Measurements from ENCODE around the gene DEPDC4.
A peak's percentile ranks its signal among the peaks of the same experiment; 100 is the strongest.
"Not testable (repeated sequence)": the region's sequence is repeated elsewhere in the genome, so short reads cannot be mapped to it uniquely, and the experiment has no call there.

Gene DEPDC4

GRCh38 chr12:100239589-100239988 lies 27.3 kb downstream of the DEPDC4 start:
- no peaks in the 10 kb centered on the region for H3K9me3 Mint-ChIP-seq
- ATAC-seq (no peak), DNase-seq (no peak)
- no peak overlapping the region for H3K4me3 Mint-ChIP-seq
- no peaks in the 10 kb centered on the region for H3K4me1 Mint-ChIP-seq
- no peaks in the 10 kb centered on the region for H3K36me3 Mint-ChIP-seq (ENCODE audit: low read depth)
- no peaks in the 10 kb centered on the region for H3K27me3 Mint-ChIP-seq
- H3K27ac Mint-ChIP-seq, result no peak overlapping the region

- Mint-ChIP-seq H3K9me3 (no peaks in the 10 kb centered on the region), H3K27ac (no peak overlapping the region), H3K27me3 (no peaks in the 10 kb centered on the region), H3K4me3 (no peak overlapping the region), H3K36me3 (ENCODE audit: low read depth) (no peaks in the 10 kb centered on the region), H3K4me1 (no peaks in the 10 kb centered on the region)
- DNase-seq (no peak), ATAC-seq (no peak)
Observed at GRCh38 chr12:100238801-100239200, 28.1 kb downstream of the DEPDC4 start.

GRCh38 chr12:100234591-100235304 lies 32.1 kb downstream of the DEPDC4 start:
- no peak overlapping the region for H3K27ac Mint-ChIP-seq
- no peak overlapping the region for H3K4me3 Mint-ChIP-seq
- H3K9me3 Mint-ChIP-seq, result no peaks in the 10 kb centered on the region
- no peaks in the 10 kb centered on the region for H3K4me1 Mint-ChIP-seq
- ATAC-seq, result no peak
- no peaks in the 10 kb centered on the region for H3K27me3 Mint-ChIP-seq
- DNase-seq, result no peak
- no peaks in the 10 kb centered on the region for H3K36me3 Mint-ChIP-seq (ENCODE audit: low read depth)

- Mint-ChIP-seq H3K4me1 (no peaks in the 10 kb centered on the region), H3K36me3 (ENCODE audit: low read depth) (no peaks in the 10 kb centered on the region), H3K9me3 (no peaks in the 10 kb centered on the region), H3K27me3 (no peaks in the 10 kb centered on the region), H3K4me3 (no peak overlapping the region), H3K27ac (no peak overlapping the region)
- ATAC-seq, result no peak
- DNase-seq, result no peak
Observed at GRCh38 chr12:100234166-100234565, 32.7 kb downstream of the DEPDC4 start.

- not testable (repeated sequence) for H3K27ac Mint-ChIP-seq; H3K4me1 Mint-ChIP-seq; H3K36me3 Mint-ChIP-seq (ENCODE audit: low read depth); H3K4me3 Mint-ChIP-seq; H3K9me3 Mint-ChIP-seq; DNase-seq; H3K27me3 Mint-ChIP-seq; ATAC-seq
Observed at GRCh38 chr12:100231873-100232272, 35.0 kb downstream of the DEPDC4 start.

- peaks cover 4% of the 10 kb centered on the region for H3K36me3 Mint-ChIP-seq (ENCODE audit: low read depth)
- no peak for ATAC-seq
- H3K27me3 Mint-ChIP-seq, result no peaks in the 10 kb centered on the region
- H3K27ac Mint-ChIP-seq, result no peak overlapping the region
- no peak for DNase-seq
- H3K4me1 Mint-ChIP-seq, result no peaks in the 10 kb centered on the region
- H3K4me3 Mint-ChIP-seq, result no peak overlapping the region
- H3K9me3 Mint-ChIP-seq, result no peaks in the 10 kb centered on the region
Observed at GRCh38 chr12:100229876-100230275, 37.0 kb downstream of the DEPDC4 start.

GRCh38 chr12:100229036-100229635 lies 37.7 kb downstream of the DEPDC4 start:
- peaks cover 4% of the 10 kb centered on the region for H3K36me3 Mint-ChIP-seq (ENCODE audit: low read depth)
- DNase-seq, result no peak
- peak; percentile 59 for ATAC-seq
- no peaks in the 10 kb centered on the region for H3K9me3 Mint-ChIP-seq
- no peak overlapping the region for H3K4me3 Mint-ChIP-seq
- H3K27me3 Mint-ChIP-seq, result no peaks in the 10 kb centered on the region
- no peaks in the 10 kb centered on the region for H3K4me1 Mint-ChIP-seq
- no peak overlapping the region for H3K27ac Mint-ChIP-seq

GRCh38 chr12:100225491-100225890 lies 41.4 kb downstream of the DEPDC4 start:
- Mint-ChIP-seq H3K27me3 (no peaks in the 10 kb centered on the region), H3K4me1 (no peaks in the 10 kb centered on the region), H3K27ac (no peak overlapping the region), H3K4me3 (no peak overlapping the region), H3K36me3 (ENCODE audit: low read depth) (peaks cover 10% of the 10 kb centered on the region), H3K9me3 (no peaks in the 10 kb centered on the region)
- ATAC-seq (no peak), DNase-seq (no peak)

GRCh38 chr12:100222173-100222572 lies 44.7 kb downstream of the DEPDC4 start:
- peaks cover 17% of the 10 kb centered on the region for H3K36me3 Mint-ChIP-seq (ENCODE audit: low read depth)
- H3K4me3 Mint-ChIP-seq, DNase-seq, H3K27ac Mint-ChIP-seq, ATAC-seq, H3K4me1 Mint-ChIP-seq, H3K9me3 Mint-ChIP-seq, H3K27me3 Mint-ChIP-seq: not testable (repeated sequence)

GRCh38 chr12:100221523-100221922 lies 45.4 kb downstream of the DEPDC4 start:
- Mint-ChIP-seq H3K36me3 (ENCODE audit: low read depth) (peaks cover 17% of the 10 kb centered on the region), H3K4me3 (no peak overlapping the region), H3K27me3 (no peaks in the 10 kb centered on the region), H3K9me3 (no peaks in the 10 kb centered on the region), H3K27ac (no peak overlapping the region), H3K4me1 (no peaks in the 10 kb centered on the region)
- DNase-seq (no peak), ATAC-seq (no peak)

- ATAC-seq (no peak), DNase-seq (no peak)
- Mint-ChIP-seq H3K27me3 (no peaks in the 10 kb centered on the region), H3K9me3 (no peaks in the 10 kb centered on the region), H3K27ac (no peak overlapping the region), H3K4me3 (no peak overlapping the region), H3K4me1 (no peaks in the 10 kb centered on the region), H3K36me3 (ENCODE audit: low read depth) (peaks cover 17% of the 10 kb centered on the region)
Observed at GRCh38 chr12:100219328-100220109, 47.4 kb downstream of the DEPDC4 start.

GRCh38 chr12:100216337-100216736 lies 50.5 kb downstream of the DEPDC4 start:
- Mint-ChIP-seq H3K4me1 (no peaks in the 10 kb centered on the region), H3K36me3 (ENCODE audit: low read depth) (peaks cover 21% of the 10 kb centered on the region), H3K27ac (no peak overlapping the region), H3K9me3 (no peaks in the 10 kb centered on the region), H3K27me3 (no peaks in the 10 kb centered on the region), H3K4me3 (no peak overlapping the region)
- ATAC-seq, result no peak
- DNase-seq, result no peak

- ATAC-seq (no peak), DNase-seq (no peak)
- Mint-ChIP-seq H3K27ac (no peak overlapping the region), H3K4me3 (no peak overlapping the region), H3K36me3 (ENCODE audit: low read depth) (peaks cover 21% of the 10 kb centered on the region), H3K9me3 (no peaks in the 10 kb centered on the region), H3K4me1 (no peaks in the 10 kb centered on the region), H3K27me3 (no peaks in the 10 kb centered on the region)
Observed at GRCh38 chr12:100215209-100215608, 51.7 kb downstream of the DEPDC4 start.

- no peaks in the 10 kb centered on the region for H3K27me3 Mint-ChIP-seq
- peaks cover 21% of the 10 kb centered on the region for H3K36me3 Mint-ChIP-seq (ENCODE audit: low read depth)
- no peaks in the 10 kb centered on the region for H3K4me1 Mint-ChIP-seq
- no peak overlapping the region for H3K4me3 Mint-ChIP-seq
- no peak for ATAC-seq
- H3K27ac Mint-ChIP-seq, result no peak overlapping the region
- no peaks in the 10 kb centered on the region for H3K9me3 Mint-ChIP-seq
- DNase-seq, result no peak
Observed at GRCh38 chr12:100214518-100214917, 52.4 kb downstream of the DEPDC4 start.

Measured in activated naive CD8-positive, alpha-beta T cell treated with anti-CD3 and anti-CD28 coated beads, Interleukin-2, amount 50 U/mL, for 24 hours (primary cell).